Adrenal gland (tissue), 12 donors: ENCODE results near the gene GATD1. TPM values are rescaled to one million over a fixed set of nuclear protein-coding genes. Genes with fewer than 3 reads are reported as not detected.

Source experiments
- DNase-seq, 7 donors: peaks; one replicate each; pipeline ENCODE4 v3.0.0-alpha.2; 2019 to 2020
- H3K27ac ChIP-seq, 5 donors: fragments of 200-600 bp; sonication (generic) in 4 of 5; 1 replicate in 3 of 5; 2 replicates in 2 of 5; pipeline versions ENCODE4 v1.5.1 to v1.8.0; 2016 to 2020; ENCODE audit warnings: mild to moderate bottlenecking in 1 of 5
- H3K27me3 ChIP-seq: fragments of 200-600 bp; 2 replicates; pipeline ENCODE4 v1.8.0; 2021
- H3K36me3 ChIP-seq, 2 donors: fragments of 200-600 bp; replicated peaks in 1 of 2; 1 replicate in 1 of 2; 2 replicates in 1 of 2; pipeline versions ENCODE4 v1.5.1 to v1.8.0; 2018 to 2022
- H3K4me1 ChIP-seq, 2 donors: fragments of 200-600 bp; replicated peaks in 1 of 2; 1 replicate in 1 of 2; 2 replicates in 1 of 2; pipeline versions ENCODE4 v1.5.1 to v1.8.0; 2018 to 2021
- H3K4me3 ChIP-seq, 4 donors: fragments of 200-600 bp; sonication (generic) in 3 of 4; one replicate each; pipeline ENCODE4 v1.5.1; 2016 to 2018
- H3K9me3 ChIP-seq, 3 donors: fragments of 200-600 bp; sonication (generic) in 1 of 3; replicated peaks in 1 of 3; 1 replicate in 2 of 3; 2 replicates in 1 of 3; pipeline versions ENCODE4 v1.5.1 to v1.8.0; 2016 to 2021
- POLR2A ChIP-seq, 2 donors: fragments of 450-650 bp; IDR thresholded peaks; one replicate each; pipeline ENCODE4 v1.6.1; 2017; ENCODE audit warnings: antibody characterized with exemption in 2 of 2, mild to moderate bottlenecking in 2 of 2, moderate library complexity in 1 of 2
- WGBS, 4 donors: extraction: QIAGEN DNeasy Blood & Tissue Kit in 2 of 4; methylation state at CpG; one replicate each; pipeline versions ENCODE4 v1.1.5 to v1.1.7; 2013 to 2017; 5-methylcytosine and 5-hydroxymethylcytosine counted together
- intact Hi-C, 2 donors: fragments of 100-400 bp; cut with DNase I; formaldehyde crosslinking; loops; one replicate each; pipeline versions ENCODE4 v1.14.1 to v1.15.0; 2022 to 2023
- polyA plus RNA-seq, 3 donors: library from polyadenylated mRNA; stranded (reverse); fragments of 200-250 nt in 2 of 3; fragments of 350-450 nt in 1 of 3; fragmentation: Illumina TruSeq in 1 of 3; extraction: RNeasy Lipid Tissue Mini Kit (QIAGEN cat#74804) in 1 of 3; gene quantifications; one replicate each; pipeline ENCODE4 v1.2.3, GENCODE V29; 2013 to 2014
- total RNA-seq, 9 donors: library from RNA; depleted of rRNA in 4 of 9; stranded (reverse); fragments of >200 nt in 4 of 9; fragments of 120-200 nt in 1 of 9; fragmentation: NEBNext Ultra II Directional in 1 of 9; extraction: Animal tissue kit (Norgen Biotek cat#: 25700) in 1 of 9; gene quantifications; one replicate each; pipeline versions ENCODE4 v1.1.0 to v1.2.4, GENCODE V29; 2013 to 2023
- TF ChIP-seq, protein P1 (sequence below), 6 experiments: fragments of 450-650 bp in 4 of 6; fragments of 200-600 bp in 2 of 6; sonication (generic) in 1 of 6; IDR thresholded peaks; 1 replicate in 5 of 6; 2 replicates in 1 of 6; pipeline versions ENCODE4 v1.5.1 to v1.8.0; 2016 to 2021; ENCODE audit warnings: antibody characterized with exemption in 6 of 6, mild to moderate bottlenecking in 2 of 6, moderate library complexity in 1 of 6
- donor health status: healthy with polysubstance abuse.
- donor health status: Bipolar disorder and iron deficiency.
- donor health status: DM: yes; HTN: yes; CAD: no.
- donor health status: DM: no; HTN: no; CAD: no.
- donor health status: DM: no; HTN: no; CAD: no.
- donor health status: DM: yes; HTN: yes; CAD: no.

Gene GATD1
- total and polyA plus RNA-seq, 12 donors = 20.3 to 176 (median 80.5) TPM

GRCh38 chr11:786235-787083 lies 9.2 kb upstream of the GATD1 start:
- Histone ChIP-seq H3K9me3 (no peaks in the 10 kb centered on the region), H3K4me3 (no peak overlapping the region), H3K36me3 (no peaks in the 10 kb centered on the region), H3K4me1 (peaks cover 0 to 9% of the 10 kb centered on the region in 2 donors), H3K27me3 (peaks cover 12% of the 10 kb centered on the region), H3K27ac (no peak overlapping the region)
- intact Hi-C loops = no loop called here
- 67 to 83% (median 77%) methylated on average over 9 to 24 of the region's 24 CpGs for WGBS, 4 donors
- TF ChIP-seq, protein P1, sequence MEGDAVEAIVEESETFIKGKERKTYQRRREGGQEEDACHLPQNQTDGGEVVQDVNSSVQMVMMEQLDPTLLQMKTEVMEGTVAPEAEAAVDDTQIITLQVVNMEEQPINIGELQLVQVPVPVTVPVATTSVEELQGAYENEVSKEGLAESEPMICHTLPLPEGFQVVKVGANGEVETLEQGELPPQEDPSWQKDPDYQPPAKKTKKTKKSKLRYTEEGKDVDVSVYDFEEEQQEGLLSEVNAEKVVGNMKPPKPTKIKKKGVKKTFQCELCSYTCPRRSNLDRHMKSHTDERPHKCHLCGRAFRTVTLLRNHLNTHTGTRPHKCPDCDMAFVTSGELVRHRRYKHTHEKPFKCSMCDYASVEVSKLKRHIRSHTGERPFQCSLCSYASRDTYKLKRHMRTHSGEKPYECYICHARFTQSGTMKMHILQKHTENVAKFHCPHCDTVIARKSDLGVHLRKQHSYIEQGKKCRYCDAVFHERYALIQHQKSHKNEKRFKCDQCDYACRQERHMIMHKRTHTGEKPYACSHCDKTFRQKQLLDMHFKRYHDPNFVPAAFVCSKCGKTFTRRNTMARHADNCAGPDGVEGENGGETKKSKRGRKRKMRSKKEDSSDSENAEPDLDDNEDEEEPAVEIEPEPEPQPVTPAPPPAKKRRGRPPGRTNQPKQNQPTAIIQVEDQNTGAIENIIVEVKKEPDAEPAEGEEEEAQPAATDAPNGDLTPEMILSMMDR (IDR thresholded peaks at IDR 0.05) = no peak
- TF ChIP-seq POLR2A (IDR thresholded peaks at IDR 0.05) = no peak
- DNase-seq = no peak

- 18 to 26% (median 26%) methylated on average over 23 to 24 of the region's 24 CpGs for WGBS, 4 donors
- Histone ChIP-seq H3K27ac (peak overlapping the region in 2 of 5 donors; percentile 17 to 29), H3K36me3 (no peaks in the 10 kb centered on the region), H3K27me3 (peaks cover 4% of the 10 kb centered on the region), H3K4me3 (no peak overlapping the region), H3K9me3 (no peaks in the 10 kb centered on the region), H3K4me1 (peaks cover 0 to 9% of the 10 kb centered on the region in 2 donors)
- TF ChIP-seq, protein P1 (IDR thresholded peaks at IDR 0.05) = peak; percentile 37 to 73 (median 60)
- TF ChIP-seq POLR2A (IDR thresholded peaks at IDR 0.05) = no peak
- intact Hi-C loops = no loop called here
- peak in 6 of 7 donors; percentile 72 to 88 (median 80) for DNase-seq
These were observed 6.3 kb upstream of the GATD1 start for GRCh38 chr11:783581-784015.

DNA sequence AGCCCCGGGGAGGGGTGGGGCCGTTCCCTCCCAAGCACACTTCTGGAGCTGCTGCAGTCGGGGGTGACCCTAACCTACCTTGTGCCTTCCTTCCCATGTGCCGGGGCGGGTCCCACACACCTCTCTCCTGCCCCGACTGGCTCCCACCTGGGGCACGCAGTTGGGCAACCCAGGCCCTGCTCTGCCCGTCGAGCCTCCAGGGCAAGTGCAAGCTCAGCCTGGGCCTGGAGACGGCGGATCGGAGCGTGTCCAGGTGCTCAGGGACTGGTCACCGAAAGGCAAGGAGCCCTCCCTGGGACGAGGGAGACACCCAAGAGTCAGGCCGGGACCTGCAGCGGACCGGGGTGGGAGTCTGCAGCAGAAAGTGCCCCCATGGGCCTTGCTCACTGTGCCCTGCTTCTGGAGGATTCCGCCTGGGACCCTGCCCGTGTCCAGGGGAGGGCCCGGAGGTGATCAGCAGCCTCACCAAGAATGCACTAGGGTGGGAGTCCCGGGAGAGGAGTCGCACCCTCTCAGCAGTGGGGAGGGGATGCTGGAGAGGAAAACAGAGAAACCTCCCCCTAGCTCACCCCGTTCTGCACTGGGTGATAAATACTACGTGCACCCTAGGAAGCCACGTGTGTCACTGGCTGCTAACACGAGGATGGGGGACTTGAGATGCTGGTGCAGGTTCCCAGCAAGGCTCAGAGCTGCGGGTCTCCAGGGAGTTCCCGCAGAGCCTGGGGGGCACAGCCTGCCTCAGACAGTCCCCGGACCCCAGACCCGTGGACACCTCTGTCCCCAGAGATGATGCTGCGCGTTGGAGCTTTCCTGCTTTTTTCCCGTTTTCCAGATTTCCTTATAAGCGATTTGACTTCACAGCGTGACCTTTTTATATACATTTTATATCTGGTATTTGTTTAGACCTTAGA lies 5.2 kb upstream of the GATD1 start:
- no peak for DNase-seq
- no peaks in the 10 kb centered on the region for H3K9me3 ChIP-seq
- no peak overlapping the region for H3K4me3 ChIP-seq
- 55 to 79% (median 74%) methylated on average over 19 to 36 of the region's 36 CpGs for WGBS, 4 donors
- intact Hi-C loops = no loop called here
- H3K27me3 ChIP-seq = peaks cover 3% of the 10 kb centered on the region
- no peak overlapping the region for H3K27ac ChIP-seq
- no peaks in the 10 kb centered on the region for H3K36me3 ChIP-seq
- peaks cover 8 to 16% of the 10 kb centered on the region in 2 donors for H3K4me1 ChIP-seq
- TF ChIP-seq POLR2A (IDR thresholded peaks at IDR 0.05) = no peak
- TF ChIP-seq, protein P1 (IDR thresholded peaks at IDR 0.05) = no peak

GRCh38 chr11:779955-780532 lies 2.8 kb upstream of the GATD1 start:
- Histone ChIP-seq H3K27me3 (no peaks in the 10 kb centered on the region), H3K4me1 (peaks cover 25 to 34% of the 10 kb centered on the region in 2 donors), H3K4me3 (no peak overlapping the region), H3K9me3 (no peaks in the 10 kb centered on the region), H3K36me3 (no peaks in the 10 kb centered on the region), H3K27ac (no peak overlapping the region)
- DNase-seq = no peak
- TF ChIP-seq, protein P1 (IDR thresholded peaks at IDR 0.05) = no peak
- TF ChIP-seq POLR2A (IDR thresholded peaks at IDR 0.05) = no peak
- intact Hi-C loops = no loop called here
- WGBS, 4 donors = 89 to 97% (median 93%) methylated on average over 11 to 16 of the region's 16 CpGs
